Hepatocyte (in vitro differentiated cells): Measurements from ENCODE around the gene PRSS21. TPM values are rescaled to one million over a fixed set of nuclear protein-coding genes. Genes with fewer than 3 reads are reported as not detected.

Experiments
- DNase-seq: peaks from one replicate; pipeline ENCODE4 v3.0.0-alpha.2; 2016; ENCODE audit warnings: low spot score
- H2AFZ ChIP-seq: fragments of 200-600 bp; sonication (generic); 2 replicates; pipeline ENCODE4 v1.6.0; 2016; ENCODE audit warnings: antibody characterized with exemption, mild to moderate bottlenecking
- H3K27ac ChIP-seq: fragments of 200-600 bp; sonication (generic); 2 replicates; pipeline ENCODE4 v1.5.1; 2016; ENCODE audit warnings: mild to moderate bottlenecking
- H3K27me3 ChIP-seq: fragments of 200-600 bp; sonication (generic); 2 replicates; pipeline ENCODE4 v1.6.1; 2016
- H3K36me3 ChIP-seq: fragments of 200-600 bp; sonication (generic); replicated peaks from 2 replicates; pipeline ENCODE4 v1.5.1; 2016; ENCODE audit warnings: low read depth; ENCODE audit not compliant: insufficient read depth
- H3K4me1 ChIP-seq: fragments of 200-600 bp; sonication (generic); 2 replicates; pipeline ENCODE4 v1.5.1; 2016; ENCODE audit warnings: mild to moderate bottlenecking, moderate library complexity; ENCODE audit not compliant: insufficient read depth
- H3K4me2 ChIP-seq: fragments of 200-600 bp; sonication (generic); 2 replicates; pipeline ENCODE4 v1.6.0; 2016
- H3K4me3 ChIP-seq: fragments of 200-600 bp; sonication (generic); 2 replicates; pipeline ENCODE4 v1.5.1; 2016; ENCODE audit warnings: mild to moderate bottlenecking
- H3K79me2 ChIP-seq: fragments of 200-600 bp; sonication (generic); 2 replicates; pipeline ENCODE4 v1.6.0; 2017; ENCODE audit warnings: mild to moderate bottlenecking
- H3K9me2 ChIP-seq: fragments of 200-600 bp; sonication (generic); replicated peaks from 2 replicates; pipeline ENCODE4 v1.6.0; 2017; ENCODE audit warnings: mild to moderate bottlenecking; ENCODE audit not compliant: insufficient read depth
- H3K9me3 ChIP-seq: fragments of 200-600 bp; sonication (generic); 2 replicates; pipeline ENCODE4 v1.5.1; 2016; ENCODE audit warnings: low read depth, mild to moderate bottlenecking
- H4K20me1 ChIP-seq: fragments of 200-600 bp; sonication (generic); 2 replicates; pipeline ENCODE4 v1.6.0; 2016; ENCODE audit warnings: mild to moderate bottlenecking; ENCODE audit not compliant: insufficient read depth, poor library complexity, severe bottlenecking
- EZH2 ChIP-seq: fragments of 200-600 bp; sonication (generic); IDR thresholded peaks from 2 replicates; pipeline ENCODE4 v1.6.1; 2016; ENCODE audit warnings: antibody characterized with exemption, mild to moderate bottlenecking, borderline replicate concordance
- EZH2phosphoT487 ChIP-seq: fragments of 200-600 bp; sonication (generic); IDR thresholded peaks from one replicate; pipeline ENCODE4 v1.6.1; 2018; ENCODE audit warnings: antibody characterized with exemption, mild to moderate bottlenecking, low read depth, moderate library complexity; ENCODE audit not compliant: unreplicated experiment, severe bottlenecking
- WGBS: methylation state at CpG from one replicate; pipeline ENCODE4 v1.1.6; 2016; ENCODE audit warnings: low lambda C conversion rate; ENCODE audit errors: missing lambda C conversion rate; 5-methylcytosine and 5-hydroxymethylcytosine counted together
- polyA plus RNA-seq: library from polyadenylated mRNA; unstranded; fragments of >200 nt; fragmentation: Nextera tagmentation; extraction: Ambion mirVana; gene quantifications from 2 replicates; pipeline ENCODE4 v1.2.1, GENCODE V29; 2016
- total RNA-seq: library from RNA; depleted of rRNA; stranded (reverse); fragments of >200 nt; gene quantifications from 2 replicates; pipeline ENCODE4 v1.2.3, GENCODE V29; 2014
- TF ChIP-seq, protein P1 (sequence below): fragments of 200-600 bp; sonication (generic); IDR thresholded peaks from 2 replicates; pipeline ENCODE4 v1.5.1; 2016; ENCODE audit warnings: antibody characterized with exemption, mild to moderate bottlenecking; ENCODE audit not compliant: poor library complexity

PRSS21 gene
- total and polyA plus RNA-seq, 2 experiments from 2014 or later, result not detected

DNA sequence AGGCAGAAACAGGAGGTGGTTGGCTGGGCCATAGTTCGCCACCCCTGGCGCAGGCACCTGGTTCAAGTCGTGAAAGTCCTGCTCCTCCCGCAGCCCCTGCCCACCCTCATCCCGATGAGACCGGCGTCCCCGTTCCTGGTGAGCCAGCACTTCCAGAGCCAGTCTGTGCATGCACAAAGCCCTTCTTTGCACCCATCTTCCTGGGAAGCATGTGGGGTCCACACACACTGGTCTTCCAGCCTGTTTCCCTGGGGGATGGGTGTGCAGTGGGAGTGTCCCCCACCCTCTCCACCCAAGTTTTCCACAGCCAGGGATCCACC, 11.4 kb downstream of the PRSS21 start:
- 81% methylated on average over 8 of the region's 8 CpGs for WGBS
- no peaks in the 10 kb centered on the region for H3K36me3 ChIP-seq

DNA sequence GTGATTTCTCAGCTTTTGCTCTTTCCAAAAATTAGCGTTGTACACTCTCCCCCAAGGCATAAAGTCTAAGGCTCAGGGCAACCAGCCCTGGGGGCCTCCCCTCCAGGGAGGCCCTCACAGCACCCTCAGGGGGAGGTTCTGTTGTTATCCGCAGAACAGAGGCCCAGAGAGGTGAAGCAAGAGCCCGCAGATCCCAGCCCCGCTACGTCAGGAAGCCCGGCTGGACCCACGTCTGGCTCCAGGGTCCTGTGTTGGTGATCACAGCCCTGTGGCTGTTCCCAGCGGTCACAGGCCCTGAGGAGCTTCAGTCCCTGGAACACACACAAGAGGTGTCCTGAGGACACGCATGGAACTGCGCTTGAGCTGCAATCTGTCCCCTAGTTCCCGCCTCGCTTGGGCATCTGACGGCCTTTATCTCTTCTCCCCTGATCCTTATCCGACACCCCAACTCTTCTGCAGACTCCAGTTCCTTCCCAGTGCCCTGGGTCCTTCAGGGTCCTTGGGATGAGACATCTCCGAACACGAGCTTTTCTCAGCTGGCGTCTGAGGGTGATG, 11.9 kb downstream of the PRSS21 start:
- no peak overlapping the region for H3K4me2 ChIP-seq
- no peak overlapping the region for H3K27ac ChIP-seq

More for the DNA sequence above, 11.4 kb downstream of the PRSS21 start:
- H3K27me3 ChIP-seq, result no peaks in the 10 kb centered on the region
- no peaks in the 10 kb centered on the region for H3K9me3 ChIP-seq
- H4K20me1 ChIP-seq, result no peaks in the 10 kb centered on the region
- peaks cover 8% of the 10 kb centered on the region for H3K4me1 ChIP-seq
- no peak for DNase-seq
- TF ChIP-seq EZH2 (no peak), EZH2phosphoT487 (no peak)
- TF ChIP-seq, protein P1, sequence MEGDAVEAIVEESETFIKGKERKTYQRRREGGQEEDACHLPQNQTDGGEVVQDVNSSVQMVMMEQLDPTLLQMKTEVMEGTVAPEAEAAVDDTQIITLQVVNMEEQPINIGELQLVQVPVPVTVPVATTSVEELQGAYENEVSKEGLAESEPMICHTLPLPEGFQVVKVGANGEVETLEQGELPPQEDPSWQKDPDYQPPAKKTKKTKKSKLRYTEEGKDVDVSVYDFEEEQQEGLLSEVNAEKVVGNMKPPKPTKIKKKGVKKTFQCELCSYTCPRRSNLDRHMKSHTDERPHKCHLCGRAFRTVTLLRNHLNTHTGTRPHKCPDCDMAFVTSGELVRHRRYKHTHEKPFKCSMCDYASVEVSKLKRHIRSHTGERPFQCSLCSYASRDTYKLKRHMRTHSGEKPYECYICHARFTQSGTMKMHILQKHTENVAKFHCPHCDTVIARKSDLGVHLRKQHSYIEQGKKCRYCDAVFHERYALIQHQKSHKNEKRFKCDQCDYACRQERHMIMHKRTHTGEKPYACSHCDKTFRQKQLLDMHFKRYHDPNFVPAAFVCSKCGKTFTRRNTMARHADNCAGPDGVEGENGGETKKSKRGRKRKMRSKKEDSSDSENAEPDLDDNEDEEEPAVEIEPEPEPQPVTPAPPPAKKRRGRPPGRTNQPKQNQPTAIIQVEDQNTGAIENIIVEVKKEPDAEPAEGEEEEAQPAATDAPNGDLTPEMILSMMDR, result no peak
- no peaks in the 10 kb centered on the region for H3K9me2 ChIP-seq
- H3K27ac ChIP-seq, result no peak overlapping the region
- no peak overlapping the region for H3K4me3 ChIP-seq
- no peak overlapping the region for H3K4me2 ChIP-seq
- no peak overlapping the region for H2AFZ ChIP-seq
- H3K79me2 ChIP-seq, result no peaks in the 10 kb centered on the region

DNA sequence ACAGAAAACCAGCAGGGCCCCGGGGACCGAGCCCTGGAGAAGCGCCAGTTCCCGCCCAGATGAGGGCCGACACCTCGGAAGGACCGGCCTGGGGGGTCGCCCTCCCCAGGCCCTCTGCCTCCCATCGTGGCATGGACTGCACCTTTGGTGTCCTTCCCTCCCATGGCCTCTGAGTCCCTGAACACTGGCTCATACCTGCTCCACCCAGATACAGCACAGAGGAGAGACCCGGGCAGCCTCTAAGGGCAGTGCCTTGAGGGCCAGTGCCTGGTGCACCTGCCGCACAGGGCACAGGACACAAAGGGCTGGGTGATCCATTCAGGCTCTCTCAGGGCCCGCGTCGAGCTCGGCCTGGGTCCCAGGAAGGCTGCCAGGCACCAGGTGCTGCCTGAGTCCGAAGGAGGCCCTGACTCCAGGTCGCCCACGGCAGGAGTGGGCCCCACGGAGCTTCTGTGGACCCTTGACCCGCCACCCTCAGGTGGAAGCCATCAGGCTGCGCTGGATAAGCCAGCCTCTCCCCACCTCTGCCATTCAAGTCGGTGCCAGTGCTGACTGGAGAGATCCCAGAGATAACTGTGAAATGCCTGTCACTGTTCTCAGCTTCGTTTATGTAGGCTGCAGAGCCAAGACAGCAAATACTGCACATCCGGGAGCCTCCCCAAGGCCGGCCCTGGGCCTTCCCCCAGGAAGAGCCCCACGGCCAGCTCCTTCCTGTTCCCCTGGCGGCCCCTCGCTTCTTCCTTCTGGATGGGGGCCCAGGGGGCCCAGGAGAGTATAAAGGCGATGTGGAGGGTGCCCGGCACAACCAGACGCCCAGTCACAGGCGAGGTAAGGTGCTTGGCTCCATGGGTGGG, 12.7 kb downstream of the PRSS21 start, which contains the start of gene ZG16B:
Gene ZG16B (plus strand): TSS at position 803 of the 854 bp plus-strand sequence. CDS start 139 bp downstream, outside the sequence.
- Histone ChIP-seq H3K4me1 (peaks cover 8% of the 10 kb centered on the region), H4K20me1 (no peaks in the 10 kb centered on the region), H3K27ac (peak within 1 kb of the TSS; percentile 67), H2AFZ (no peak within 1 kb of the TSS), H3K9me3 (no peaks in the 10 kb centered on the region), H3K27me3 (no peaks in the 10 kb centered on the region), H3K4me2 (no peak within 1 kb of the TSS), H3K4me3 (no peak within 1 kb of the TSS), H3K9me2 (no peaks in the 10 kb centered on the region), H3K79me2 (no peaks in the 10 kb centered on the region), H3K36me3 (no peaks in the 10 kb centered on the region)
- WGBS, result 81% methylated on average over 32 of the region's 32 CpGs
- no peak for DNase-seq
- TF ChIP-seq, protein P1, result no peak
- TF ChIP-seq EZH2 (no peak), EZH2phosphoT487 (no peak)

More for the DNA sequence above, 11.9 kb downstream of the PRSS21 start:
- no peak for DNase-seq
- H2AFZ ChIP-seq, result no peak overlapping the region
- TF ChIP-seq, protein P1, result no peak
- TF ChIP-seq EZH2 (no peak), EZH2phosphoT487 (no peak)
- H3K36me3 ChIP-seq, result no peaks in the 10 kb centered on the region
- H3K9me3 ChIP-seq, result no peaks in the 10 kb centered on the region
- H3K4me1 ChIP-seq, result peaks cover 8% of the 10 kb centered on the region
- no peaks in the 10 kb centered on the region for H3K79me2 ChIP-seq
- 90% methylated on average over 17 of the region's 17 CpGs for WGBS
- H3K9me2 ChIP-seq, result no peaks in the 10 kb centered on the region
- H3K4me3 ChIP-seq, result no peak overlapping the region
- H4K20me1 ChIP-seq, result no peaks in the 10 kb centered on the region
- H3K27me3 ChIP-seq, result no peaks in the 10 kb centered on the region
